Neural cell (in vitro differentiated cells): ENCODE data around the gene WWC1. TPM values are rescaled to one million over a fixed set of nuclear protein-coding genes. Genes with fewer than 3 reads are reported as not detected.

Experiments used
- H2AFZ ChIP-seq: fragments of 200-600, 300-800 bp; sonication (generic), shearing (Covaris generic); 2 replicates; pipeline ENCODE4 v1.6.0; 2014; ENCODE audit warnings: low read depth, mild to moderate bottlenecking, antibody characterized with exemption, low read length, moderate library complexity
- H3F3A ChIP-seq: fragments of 200-600 bp; shearing (Covaris generic); 2 replicates; pipeline ENCODE4 v1.6.1; 2016; ENCODE audit warnings: mild to moderate bottlenecking, moderate library complexity, mixed read lengths, antibody characterized with exemption, low read length; ENCODE audit not compliant: insufficient read depth, poor library complexity, severe bottlenecking
- H3K27ac ChIP-seq: fragments of 200-600, 300-800 bp; sonication (generic), shearing (Covaris generic); 2 replicates; pipeline ENCODE4 v1.5.1; 2014; ENCODE audit warnings: mild to moderate bottlenecking, low read length, moderate library complexity
- H3K27me3 ChIP-seq: fragments of 300-800, 200-600 bp; sonication (generic), shearing (Covaris generic); 2 replicates; pipeline ENCODE4 v1.6.0; 2014; ENCODE audit warnings: mild to moderate bottlenecking, low read depth, low read length, moderate library complexity; ENCODE audit not compliant: insufficient read depth
- H3K36me3 ChIP-seq: fragments of 300-800, 200-600 bp; sonication (generic), shearing (Covaris generic); 2 replicates; pipeline ENCODE4 v1.5.1; 2014; ENCODE audit warnings: mild to moderate bottlenecking, antibody characterized with exemption, low read length, moderate library complexity; ENCODE audit not compliant: insufficient read depth
- H3K4me2 ChIP-seq: fragments of 300-800, 200-600 bp; sonication (generic), shearing (Covaris generic); 2 replicates; pipeline ENCODE4 v1.6.0; 2014; ENCODE audit warnings: mild to moderate bottlenecking, low read length
- H3K4me3 ChIP-seq: fragments of 300-800, 200-600 bp; sonication (generic), shearing (Covaris generic); 2 replicates; pipeline ENCODE4 v1.5.1; 2014; ENCODE audit warnings: mild to moderate bottlenecking, low read length, moderate library complexity
- H3K79me2 ChIP-seq: fragments of 200-600 bp; shearing (Covaris generic); replicated peaks from 2 replicates; pipeline ENCODE4 v1.6.0; 2014; ENCODE audit warnings: mild to moderate bottlenecking, low read length, moderate library complexity; ENCODE audit not compliant: insufficient read depth
- H3K9ac ChIP-seq: fragments of 300-800, 200-600 bp; sonication (generic), shearing (Covaris generic); 2 replicates; pipeline ENCODE4 v1.6.1; 2016; ENCODE audit warnings: mild to moderate bottlenecking, low read length, mixed read lengths
- H3K9me2 ChIP-seq: fragments of 200-600 bp; shearing (Covaris generic); 2 replicates; pipeline ENCODE4 v1.6.1; 2016; ENCODE audit warnings: mild to moderate bottlenecking, low read length, mixed read lengths; ENCODE audit not compliant: insufficient read depth
- H3K9me3 ChIP-seq: fragments of 200-600, 300-800 bp; sonication (generic), shearing (Covaris generic); 2 replicates; pipeline ENCODE4 v1.6.1; 2016; ENCODE audit warnings: mild to moderate bottlenecking, mixed run types, low read length, moderate library complexity, mixed read lengths
- H4K20me1 ChIP-seq: fragments of 200-600 bp; shearing (Covaris generic); 2 replicates; pipeline ENCODE4 v1.6.1; 2016; ENCODE audit warnings: mild to moderate bottlenecking, mixed run types; ENCODE audit not compliant: insufficient read depth
- CTCF ChIP-seq: fragments of 450-650 bp; IDR thresholded peaks from 2 replicates; pipeline ENCODE4 v1.5.1; 2014; ENCODE audit warnings: antibody characterized with exemption, mild to moderate bottlenecking, moderate library complexity; ENCODE audit not compliant: poor library complexity, severe bottlenecking
- EP300 ChIP-seq: fragments of 450-650 bp; conservative IDR thresholded peaks from 2 replicates; pipeline ENCODE4 v1.6.1; 2014; ENCODE audit warnings: antibody characterized with exemption, mild to moderate bottlenecking, moderate library complexity; ENCODE audit not compliant: poor library complexity, severe bottlenecking
- EZH2 ChIP-seq: fragments of 200-600, 300-800 bp; shearing (Covaris generic), sonication (generic); IDR thresholded peaks from 2 replicates; pipeline ENCODE4 v1.6.1; 2014; ENCODE audit warnings: antibody characterized with exemption, low read length, borderline replicate concordance, mild to moderate bottlenecking; ENCODE audit not compliant: insufficient read depth, poor library complexity, severe bottlenecking
- MXI1 ChIP-seq: fragments of 450-650 bp; conservative IDR thresholded peaks from 2 replicates; pipeline ENCODE4 v1.6.1; 2014; ENCODE audit warnings: antibody characterized with exemption, mild to moderate bottlenecking; ENCODE audit not compliant: poor library complexity, severe bottlenecking
- POLR2AphosphoS5 ChIP-seq: IDR thresholded peaks from 2 replicates; pipeline ENCODE4 v1.6.1; 2012
- RAD21 ChIP-seq: fragments of 450-650 bp; conservative IDR thresholded peaks from 2 replicates; pipeline ENCODE4 v1.6.1; 2014; ENCODE audit warnings: antibody characterized with exemption, mild to moderate bottlenecking, moderate library complexity
- REST ChIP-seq: IDR thresholded peaks from 2 replicates; pipeline ENCODE4 v1.6.1; 2012; ENCODE audit warnings: borderline replicate concordance
- SMC3 ChIP-seq: fragments of 450-650 bp; conservative IDR thresholded peaks from 2 replicates; pipeline ENCODE4 v1.6.1; 2014; ENCODE audit warnings: antibody characterized with exemption, mild to moderate bottlenecking, moderate library complexity; ENCODE audit not compliant: poor library complexity
- TAF1 ChIP-seq: IDR thresholded peaks from 2 replicates; pipeline ENCODE4 v1.6.1; 2012; ENCODE audit warnings: low read depth
- polyA plus RNA-seq: library from polyadenylated mRNA; depleted of rRNA; stranded (reverse); fragments of >200 nt; gene quantifications from 2 replicates; pipeline ENCODE4 v1.2.3, GENCODE V29; 2014

WWC1 gene
- polyA plus RNA-seq, 1 donor from 2014 or later, result 0.97 TPM

- no peaks in the 10 kb centered on the region for H3K9me3 ChIP-seq
- no peaks in the 10 kb centered on the region for H4K20me1 ChIP-seq
- TF ChIP-seq EP300 (no peak), TAF1 (no peak), SMC3 (no peak), EZH2 (no peak), REST (no peak), MXI1 (no peak), CTCF (no peak), RAD21 (no peak), POLR2AphosphoS5 (no peak)
- H3K27ac ChIP-seq, result no peak overlapping the region
- H3K27me3 ChIP-seq, result no peaks in the 10 kb centered on the region
- H3K4me2 ChIP-seq, result no peak overlapping the region
- H3K4me3 ChIP-seq, result no peak overlapping the region
- no peak overlapping the region for H3K9ac ChIP-seq
- no peaks in the 10 kb centered on the region for H3F3A ChIP-seq
- H3K9me2 ChIP-seq, result no peaks in the 10 kb centered on the region
- H3K79me2 ChIP-seq, result no peaks in the 10 kb centered on the region
- H3K36me3 ChIP-seq, result no peaks in the 10 kb centered on the region
- H2AFZ ChIP-seq, result no peak overlapping the region
Observed at GRCh38 chr5:168460606-168461005, 169.2 kb downstream of the WWC1 start.

- no peaks in the 10 kb centered on the region for H3K36me3 ChIP-seq
- H3F3A ChIP-seq, result no peaks in the 10 kb centered on the region
- no peak overlapping the region for H3K9ac ChIP-seq
- no peaks in the 10 kb centered on the region for H4K20me1 ChIP-seq
- no peak overlapping the region for H3K4me2 ChIP-seq
- no peak for TF ChIP-seq TAF1
- no peak for TF ChIP-seq EP300
- TF ChIP-seq POLR2AphosphoS5, result no peak
- TF ChIP-seq SMC3, result no peak
- no peak for TF ChIP-seq CTCF
- TF ChIP-seq REST, result no peak
- TF ChIP-seq EZH2, result no peak
- TF ChIP-seq MXI1, result no peak
- H3K27ac ChIP-seq, result no peak overlapping the region
- H2AFZ ChIP-seq, result no peak overlapping the region
- no peak overlapping the region for H3K4me3 ChIP-seq
- no peaks in the 10 kb centered on the region for H3K27me3 ChIP-seq
- H3K79me2 ChIP-seq, result no peaks in the 10 kb centered on the region
- no peaks in the 10 kb centered on the region for H3K9me2 ChIP-seq
- no peaks in the 10 kb centered on the region for H3K9me3 ChIP-seq
Observed at GRCh38 chr5:168463081-168463480, 171.6 kb downstream of the WWC1 start.
